ENCODE data around the gene SLC8A1. TPM values are rescaled to one million over a fixed set of nuclear protein-coding genes. Genes with fewer than 3 reads are reported as not detected.

The SLC8A1 gene
- total RNA-seq, 2 donors from 2014 or later = 0.43 to 0.64 TPM

DNA sequence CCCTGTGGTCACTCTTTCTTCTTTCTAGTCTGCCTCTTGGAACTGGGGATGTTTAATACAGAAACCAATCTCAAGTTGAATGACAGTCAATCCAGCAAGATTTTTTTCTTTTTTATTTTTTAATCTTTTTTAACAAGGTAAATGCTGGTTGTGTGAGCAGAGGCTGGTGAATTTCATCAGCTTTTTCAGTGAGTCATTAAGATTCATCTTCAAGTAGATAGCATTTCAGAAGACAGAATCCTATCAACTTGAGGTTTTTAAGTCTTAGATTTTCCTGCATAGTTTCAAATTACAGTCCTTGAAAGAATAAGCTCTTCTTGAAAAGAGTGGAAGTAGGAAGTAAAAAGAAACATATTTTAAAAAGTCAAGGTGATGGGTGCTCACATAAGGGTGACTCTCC lies 12.4 kb downstream of the SLC8A1 start:
- ATAC-seq (no peak), DNase-seq (ENCODE audit: low spot score in 2 of 2) (no peak)
- peaks cover 0 to 7% of the 10 kb centered on the region in 2 donors for H3K9me3 Mint-ChIP-seq
- H3K27ac Mint-ChIP-seq = no peak overlapping the region
- no peaks in the 10 kb centered on the region for H3K36me3 Mint-ChIP-seq

DNA sequence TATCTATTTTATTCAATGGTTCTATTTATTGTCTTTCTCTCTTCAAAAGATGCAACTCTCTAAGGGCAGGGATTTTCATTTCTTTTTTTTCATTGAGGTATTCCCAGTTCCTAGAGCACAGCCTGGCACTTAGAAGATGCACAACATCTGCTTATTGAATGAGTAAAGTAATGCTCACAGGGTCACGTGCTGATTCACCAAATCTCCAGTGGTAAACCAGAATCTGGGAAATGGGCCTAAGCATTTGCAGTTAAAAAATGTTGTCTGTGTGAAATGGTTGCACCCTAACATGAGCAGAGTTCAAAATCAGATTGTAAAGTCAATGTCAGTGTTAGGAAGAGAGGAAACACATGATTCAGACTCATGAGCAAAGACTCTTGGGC lies 15.8 kb downstream of the SLC8A1 start:
- H3K36me3 Mint-ChIP-seq = no peaks in the 10 kb centered on the region
- H3K9me3 Mint-ChIP-seq = peaks cover 0 to 3% of the 10 kb centered on the region in 2 donors
- DNase-seq (ENCODE audit: low spot score in 2 of 2) (no peak), ATAC-seq (no peak)
- H3K27ac Mint-ChIP-seq = no peak overlapping the region

DNA sequence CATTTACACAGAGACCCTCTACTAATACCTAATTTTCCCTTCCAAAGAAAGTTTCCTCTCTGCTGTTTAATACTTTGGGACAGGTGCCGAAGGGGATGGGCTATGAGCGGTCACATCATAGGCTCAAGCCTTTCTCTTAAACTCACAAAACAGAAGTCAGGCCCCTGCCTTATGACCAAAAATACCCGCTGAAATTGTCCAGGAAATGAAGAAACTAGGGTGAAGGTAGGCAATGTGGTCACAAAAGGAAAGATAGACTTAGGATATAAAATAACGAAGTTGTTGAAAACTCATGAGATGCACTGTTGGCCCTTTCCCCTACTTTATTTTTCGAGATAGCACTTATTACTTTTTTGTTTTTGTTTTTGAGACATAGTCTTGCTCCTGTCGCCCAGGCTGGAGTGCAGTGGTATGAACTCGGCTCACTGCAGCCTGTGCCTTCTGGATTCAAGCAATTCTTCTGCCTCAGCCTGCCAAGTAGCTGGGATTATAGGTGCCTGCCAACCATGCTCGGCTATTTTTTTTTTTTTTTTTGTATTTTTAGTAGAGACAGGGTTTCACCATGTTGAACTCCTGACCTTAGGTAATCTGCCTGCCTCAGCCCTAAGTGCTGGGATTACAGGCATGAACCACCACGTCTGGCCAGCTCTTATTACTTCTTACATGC lies 16.3 kb downstream of the SLC8A1 start:
- Mint-ChIP-seq H3K27ac (no peak overlapping the region), H3K36me3 (no peaks in the 10 kb centered on the region), H3K9me3 (peaks cover 0 to 3% of the 10 kb centered on the region in 2 donors)
- DNase-seq (ENCODE audit: low spot score in 2 of 2) = no peak
- no peak for ATAC-seq

DNA sequence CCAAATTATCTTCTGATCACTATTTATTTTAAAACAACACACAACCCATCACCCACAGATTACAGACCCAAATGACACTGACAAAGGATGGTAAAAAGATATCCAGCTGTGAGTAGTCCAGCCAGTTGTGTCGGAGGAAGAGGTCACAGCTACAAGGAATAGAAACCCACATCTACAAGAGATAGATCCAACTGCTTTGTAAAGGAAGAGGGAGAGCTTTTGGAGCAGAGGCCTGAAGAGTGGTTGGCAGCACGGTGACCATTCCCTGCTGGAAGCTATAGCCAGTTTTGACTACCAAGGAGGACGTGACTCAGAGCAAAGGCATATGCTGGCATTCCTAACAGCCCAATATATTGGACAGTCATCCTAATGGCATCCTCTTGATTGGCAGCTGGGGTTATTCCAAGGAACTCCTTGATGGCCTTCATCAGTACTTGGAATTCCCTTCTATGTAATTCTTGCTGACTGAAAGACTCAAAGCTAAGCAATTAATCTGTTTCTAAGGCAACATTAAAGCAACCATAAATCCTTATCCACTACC lies 17.1 kb downstream of the SLC8A1 start:
- Mint-ChIP-seq H3K27ac (no peak overlapping the region), H3K36me3 (no peaks in the 10 kb centered on the region), H3K9me3 (peaks cover 0 to 3% of the 10 kb centered on the region in 2 donors)
- no peak for DNase-seq (ENCODE audit: low spot score in 2 of 2)
- ATAC-seq = no peak

DNA sequence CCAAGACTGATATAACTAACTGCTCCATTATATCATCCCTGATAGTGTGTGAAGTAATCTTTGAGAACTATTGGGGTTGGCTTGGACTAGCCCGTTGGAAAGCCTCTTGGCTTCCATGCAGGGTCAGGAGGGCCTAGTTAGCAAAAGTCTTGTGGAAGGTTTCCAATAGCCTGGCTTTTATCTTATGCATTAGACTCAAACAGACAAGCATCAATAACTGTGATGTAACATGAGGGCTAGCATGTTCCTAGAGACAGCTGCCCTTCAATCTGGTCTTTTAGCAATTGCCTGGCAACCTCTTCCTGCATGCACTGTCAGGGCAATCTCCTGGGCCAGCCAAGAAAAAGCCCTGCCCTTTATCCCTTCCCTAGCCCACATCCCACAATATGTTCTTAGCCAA lies 18.2 kb downstream of the SLC8A1 start:
- no peak for ATAC-seq
- Mint-ChIP-seq H3K27ac (no peak overlapping the region), H3K36me3 (no peaks in the 10 kb centered on the region), H3K9me3 (peaks cover 3 to 5% of the 10 kb centered on the region in 2 donors)
- no peak for DNase-seq (ENCODE audit: low spot score in 2 of 2)

DNA sequence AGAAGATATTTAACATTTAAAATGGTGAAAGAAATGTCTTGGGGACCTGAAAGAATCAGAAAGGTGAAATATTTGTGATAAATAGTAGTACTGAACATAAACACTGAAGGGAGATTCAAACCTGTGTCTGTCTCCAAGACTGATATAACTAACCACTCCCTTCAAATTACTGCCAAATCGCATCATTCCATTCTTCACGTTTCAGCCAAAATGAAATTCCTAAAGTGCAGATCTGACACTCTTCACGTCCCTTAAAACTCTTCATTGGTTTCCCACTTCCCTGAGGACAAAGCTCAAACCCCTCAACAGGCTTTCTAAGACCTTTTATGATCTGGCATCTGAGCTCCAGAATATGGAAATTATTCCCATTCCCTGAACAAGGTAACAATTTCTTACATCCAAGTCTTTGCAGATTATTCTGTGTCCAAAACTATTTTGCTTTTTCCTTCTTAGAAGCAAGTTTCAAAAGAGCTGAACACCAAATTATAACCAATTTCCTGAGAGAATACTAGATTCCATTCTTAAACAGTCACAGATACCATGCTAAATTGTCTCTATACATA lies 18.9 kb downstream of the SLC8A1 start:
- Mint-ChIP-seq H3K9me3 (peaks cover 3 to 5% of the 10 kb centered on the region in 2 donors), H3K27ac (no peak overlapping the region), H3K36me3 (no peaks in the 10 kb centered on the region)
- no peak for ATAC-seq
- DNase-seq (ENCODE audit: low spot score in 2 of 2) = no peak

DNA sequence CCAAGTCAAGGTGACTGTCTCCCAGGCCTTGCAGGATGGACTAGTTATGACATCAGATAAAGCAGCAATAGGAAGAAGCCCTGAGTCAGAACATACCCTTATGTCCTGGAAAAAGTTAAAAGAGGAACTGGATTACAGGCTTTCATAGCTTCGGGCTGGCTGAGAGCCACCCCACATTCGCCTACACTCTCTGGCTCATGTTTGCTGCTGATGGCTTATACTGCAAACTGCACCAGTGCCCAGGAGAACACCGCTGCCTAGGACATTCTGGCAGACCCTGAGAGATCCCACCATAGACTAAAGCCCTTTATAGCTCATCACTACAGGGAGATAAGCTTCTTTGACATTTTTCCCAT lies 20.3 kb downstream of the SLC8A1 start:
- ATAC-seq (no peak), DNase-seq (ENCODE audit: low spot score in 2 of 2) (no peak)
- H3K27ac Mint-ChIP-seq = no peak overlapping the region
- H3K36me3 Mint-ChIP-seq = no peaks in the 10 kb centered on the region
- H3K9me3 Mint-ChIP-seq = peaks cover 0 to 5% of the 10 kb centered on the region in 2 donors

DNA sequence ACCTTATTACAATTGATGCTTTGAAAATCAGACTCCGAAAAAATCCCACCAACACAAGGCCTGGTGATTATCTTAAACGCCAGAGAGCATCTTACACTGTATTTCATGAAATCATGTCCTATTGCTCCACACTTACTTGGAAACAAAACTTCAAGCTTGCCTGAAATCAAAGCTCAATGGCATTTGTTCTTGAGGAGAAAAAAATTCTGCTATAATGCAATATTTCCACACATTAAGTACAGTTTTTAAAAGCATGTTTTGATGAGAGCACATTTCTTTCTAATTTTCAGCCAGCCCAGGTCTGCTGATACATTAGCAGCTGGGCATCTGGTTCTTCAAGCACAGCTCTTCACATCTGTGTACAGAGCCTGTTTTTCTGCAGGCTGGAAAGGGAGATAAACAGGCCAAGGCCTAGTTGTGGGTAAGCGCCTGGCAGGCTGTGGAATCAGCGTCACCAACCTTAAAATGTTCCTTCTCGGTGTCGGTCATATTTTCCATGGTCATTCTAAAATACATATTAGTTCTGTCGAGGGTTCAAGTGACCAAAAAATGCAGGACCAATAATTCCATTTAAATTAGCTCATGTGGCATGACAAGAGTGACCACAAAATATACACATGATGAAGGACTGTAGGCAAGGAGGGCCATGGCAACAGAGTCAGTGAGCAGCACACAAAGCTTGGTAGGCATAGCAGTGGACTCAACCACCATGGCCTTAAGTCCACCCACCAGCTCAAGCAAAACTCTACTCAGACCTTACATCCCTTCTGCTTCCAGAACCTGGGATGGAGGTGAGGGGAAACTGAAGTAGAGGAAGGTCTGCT lies 20.9 kb downstream of the SLC8A1 start:
- Mint-ChIP-seq H3K9me3 (peaks cover 0 to 5% of the 10 kb centered on the region in 2 donors), H3K27ac (no peak overlapping the region), H3K36me3 (no peaks in the 10 kb centered on the region)
- DNase-seq (ENCODE audit: low spot score in 2 of 2) (no peak), ATAC-seq (no peak)

DNA sequence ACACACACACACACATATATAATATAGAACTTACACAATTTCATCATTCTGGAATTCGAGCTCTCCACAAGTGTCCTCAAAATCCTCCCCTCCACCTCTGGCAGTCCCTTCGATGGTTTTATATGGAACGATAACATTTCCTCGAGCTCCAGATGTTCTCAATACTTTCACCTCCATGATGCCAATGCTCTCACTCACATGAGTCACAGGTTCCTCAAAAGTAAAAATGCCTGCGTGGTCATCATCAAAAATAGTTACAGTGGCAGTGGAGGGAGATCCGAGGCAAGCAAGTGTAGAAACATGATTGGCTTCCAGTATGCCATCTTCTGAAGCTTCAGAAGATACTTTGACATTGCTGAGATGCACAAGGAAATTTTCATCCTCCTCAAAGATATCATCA lies 23.5 kb downstream of the SLC8A1 start:
- no peak overlapping the region for H3K27ac Mint-ChIP-seq
- no peaks in the 10 kb centered on the region for H3K36me3 Mint-ChIP-seq
- ATAC-seq (no peak), DNase-seq (ENCODE audit: low spot score in 2 of 2) (no peak)
- H3K9me3 Mint-ChIP-seq = peaks cover 0 to 5% of the 10 kb centered on the region in 2 donors

DNA sequence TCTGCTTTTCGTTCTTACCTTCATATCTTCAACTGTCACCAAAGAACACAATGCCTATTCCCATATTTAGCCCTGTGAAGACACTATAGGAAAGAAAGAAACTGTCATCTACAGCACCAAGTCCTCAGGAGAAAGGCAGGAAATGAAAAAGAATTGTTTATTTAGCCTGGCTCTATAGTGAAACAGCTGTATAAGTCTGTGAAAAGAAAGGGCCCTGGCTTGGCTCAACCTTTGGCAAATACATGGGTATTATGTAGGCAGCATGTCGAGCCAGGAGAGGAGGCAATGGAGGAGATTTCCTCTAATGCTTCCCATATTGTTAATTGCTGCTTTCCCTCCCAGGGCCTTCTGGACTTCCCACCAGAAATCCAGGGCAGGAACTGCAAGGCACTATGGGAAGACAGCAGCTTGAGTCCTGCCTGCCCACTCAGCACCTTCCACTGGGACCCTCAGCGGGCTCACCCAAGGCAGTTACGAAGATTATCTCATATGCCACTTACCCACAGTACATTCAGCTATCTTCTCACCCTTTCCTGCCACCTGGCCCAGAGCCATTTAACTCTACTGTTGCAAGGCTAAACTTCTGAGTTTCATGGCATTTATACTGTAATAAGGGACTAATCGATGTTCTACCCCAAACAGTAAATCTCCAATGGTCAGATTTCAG lies 30.1 kb downstream of the SLC8A1 start:
- ATAC-seq (no peak), DNase-seq (ENCODE audit: low spot score in 2 of 2) (no peak)
- Mint-ChIP-seq H3K36me3 (no peaks in the 10 kb centered on the region), H3K9me3 (no peaks in the 10 kb centered on the region), H3K27ac (no peak overlapping the region)

DNA sequence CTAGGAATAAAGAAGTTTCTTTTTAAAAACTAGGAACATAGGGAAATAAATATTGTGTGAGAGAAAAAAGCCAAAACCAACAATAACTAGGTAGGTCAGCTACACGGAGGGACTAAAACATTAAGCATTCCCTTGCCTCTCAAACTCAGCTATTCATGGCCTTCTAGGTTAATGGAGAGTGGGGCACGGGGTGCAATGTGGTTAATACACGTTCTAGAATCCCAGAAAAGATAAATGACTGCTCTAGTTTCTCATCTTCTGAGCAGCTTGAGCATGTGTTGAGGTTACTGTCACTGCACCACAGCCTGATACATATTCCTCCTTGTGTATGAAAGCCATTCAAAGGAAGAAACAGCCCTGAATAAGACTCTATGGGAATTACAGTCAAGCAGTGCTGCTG lies 31.4 kb downstream of the SLC8A1 start:
- Mint-ChIP-seq H3K36me3 (no peaks in the 10 kb centered on the region), H3K27ac (no peak overlapping the region), H3K9me3 (no peaks in the 10 kb centered on the region)
- ATAC-seq (no peak), DNase-seq (ENCODE audit: low spot score in 2 of 2) (no peak)

DNA sequence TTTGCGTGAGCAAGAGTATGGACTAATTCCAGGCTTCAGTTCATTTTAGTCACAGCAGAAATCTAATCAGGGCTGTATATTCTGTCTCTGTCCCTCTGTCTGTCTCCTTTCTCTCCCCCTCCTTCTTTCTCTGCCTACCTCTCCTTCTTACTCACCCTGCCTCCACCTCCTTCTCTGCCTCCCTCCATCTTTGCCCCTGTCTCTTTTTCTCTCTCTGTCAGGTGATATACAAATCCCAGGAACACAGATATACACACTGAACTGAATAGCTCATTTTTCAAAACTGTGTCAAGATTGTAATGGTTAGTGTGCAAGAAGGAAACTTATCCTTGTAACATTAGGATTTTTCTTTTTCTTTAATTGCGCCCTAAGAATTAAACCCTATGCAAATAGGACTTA lies 32.5 kb downstream of the SLC8A1 start:
- H3K9me3 Mint-ChIP-seq = no peaks in the 10 kb centered on the region
- no peaks in the 10 kb centered on the region for H3K36me3 Mint-ChIP-seq
- H3K27ac Mint-ChIP-seq = no peak overlapping the region

DNA sequence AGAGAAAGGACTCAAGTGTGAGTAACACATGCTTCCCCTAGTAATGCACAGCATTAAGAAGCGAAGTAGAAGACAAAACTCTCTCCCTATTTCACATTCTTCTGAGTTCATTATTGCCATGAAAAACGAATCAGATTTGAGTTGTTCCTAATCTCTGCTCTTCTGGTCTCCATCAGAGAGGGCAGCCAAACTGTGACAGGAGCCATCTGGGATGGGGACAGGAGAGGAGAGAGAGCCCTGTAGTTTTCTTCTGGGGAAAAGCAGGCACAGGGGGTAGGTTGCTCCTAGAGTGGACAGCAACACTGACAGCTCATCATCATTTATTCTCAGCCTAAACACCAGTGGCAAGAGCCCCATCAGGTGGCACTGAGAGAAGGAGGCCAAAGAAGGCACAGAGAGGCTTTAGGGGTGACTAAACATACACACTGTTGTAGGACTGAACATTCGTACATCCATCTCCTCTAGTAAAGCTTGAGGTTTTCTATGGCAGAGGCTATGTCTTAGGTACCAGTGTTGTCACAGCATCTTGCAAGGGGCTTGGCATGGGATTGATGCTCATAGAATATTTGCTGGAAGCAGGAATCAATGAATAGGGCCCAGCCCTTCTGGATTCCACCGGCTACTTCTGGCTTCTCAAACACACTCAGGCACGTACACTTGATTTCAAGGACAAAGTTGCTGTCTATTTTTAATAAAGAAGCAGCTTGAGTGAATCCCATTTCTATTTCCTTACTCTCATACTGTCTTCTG lies 33.1 kb downstream of the SLC8A1 start:
- ATAC-seq = no peak
- DNase-seq (ENCODE audit: low spot score in 2 of 2) = no peak
- Mint-ChIP-seq H3K36me3 (no peaks in the 10 kb centered on the region), H3K27ac (no peak overlapping the region), H3K9me3 (no peaks in the 10 kb centered on the region)

More for the DNA sequence above, 32.5 kb downstream of the SLC8A1 start:
- DNase-seq (ENCODE audit: low spot score in 2 of 2) (no peak), ATAC-seq (no peak)

DNA sequence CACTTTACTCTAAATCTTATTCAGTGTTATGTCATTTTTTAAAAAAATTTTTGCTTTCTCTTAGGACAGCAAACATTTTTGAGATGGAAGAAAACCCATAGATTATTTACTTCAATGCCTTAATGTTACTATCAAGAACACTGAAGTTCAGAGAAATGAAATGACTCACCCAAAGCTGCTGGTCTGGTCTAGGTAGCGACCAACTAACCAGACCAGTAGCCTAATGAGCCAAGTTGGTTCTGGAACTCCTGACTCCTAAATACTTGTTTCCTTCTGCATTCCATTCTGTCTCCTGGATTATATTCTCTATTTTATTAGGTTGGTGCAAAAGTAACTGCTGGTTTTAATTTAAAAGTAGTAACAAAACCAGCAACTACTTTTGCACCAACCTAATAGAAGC lies 35.4 kb downstream of the SLC8A1 start:
- no peaks in the 10 kb centered on the region for H3K9me3 Mint-ChIP-seq
- H3K27ac Mint-ChIP-seq = no peak overlapping the region
- ATAC-seq (no peak), DNase-seq (ENCODE audit: low spot score in 2 of 2) (no peak)
- no peaks in the 10 kb centered on the region for H3K36me3 Mint-ChIP-seq

DNA sequence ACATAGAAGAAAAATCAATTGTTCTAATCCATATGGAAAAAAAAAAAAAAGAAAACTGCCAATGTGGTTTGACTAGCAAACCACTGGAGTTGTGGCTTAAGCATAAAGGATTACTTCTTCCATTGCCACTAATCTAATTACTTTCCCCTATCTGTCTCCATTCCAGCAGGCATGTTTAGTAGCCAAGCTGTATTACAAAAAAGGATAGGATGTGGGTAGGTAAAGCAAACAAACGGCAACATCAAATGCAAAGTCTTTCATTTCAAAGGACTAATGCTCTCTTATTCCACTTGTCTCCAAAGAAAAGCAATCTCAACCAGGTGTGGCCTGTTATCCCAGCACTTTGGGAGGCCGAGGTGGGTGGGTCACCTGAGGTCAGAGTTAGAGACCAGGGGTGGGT lies 36.5 kb downstream of the SLC8A1 start:
- no peak for DNase-seq (ENCODE audit: low spot score in 2 of 2)
- no peaks in the 10 kb centered on the region for H3K9me3 Mint-ChIP-seq
- H3K36me3 Mint-ChIP-seq = no peaks in the 10 kb centered on the region
- H3K27ac Mint-ChIP-seq = no peak overlapping the region
- ATAC-seq = no peak

DNA sequence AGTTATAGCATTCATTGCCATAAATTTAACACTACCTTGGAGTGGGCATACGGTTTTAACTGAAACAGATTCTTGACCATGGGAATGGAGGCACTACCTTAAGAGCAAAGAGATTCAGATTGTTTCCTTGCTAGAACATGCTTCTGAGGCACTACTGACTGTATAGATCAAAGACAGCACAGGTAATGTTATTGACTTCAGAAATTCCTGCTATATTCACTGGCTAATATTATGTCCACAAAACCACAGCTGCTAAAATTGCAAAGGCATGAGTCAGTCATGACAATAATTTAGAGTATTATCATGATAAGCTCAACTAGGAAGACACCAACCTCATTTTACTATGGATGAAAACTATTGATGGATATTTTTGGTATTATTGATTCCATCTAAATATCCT lies 39.4 kb downstream of the SLC8A1 start:
- Mint-ChIP-seq H3K36me3 (no peaks in the 10 kb centered on the region), H3K27ac (no peak overlapping the region), H3K9me3 (peaks cover 0 to 3% of the 10 kb centered on the region in 2 donors)
- ATAC-seq (no peak), DNase-seq (ENCODE audit: low spot score in 2 of 2) (no peak)

All from activated naive CD4-positive, alpha-beta T cell treated with anti-CD3 and anti-CD28 coated beads, Interleukin-2, amount 50 U/mL, for 72 hours (primary cell).